ENCODE data around the gene IL17REL.

Gene IL17REL

DNA sequence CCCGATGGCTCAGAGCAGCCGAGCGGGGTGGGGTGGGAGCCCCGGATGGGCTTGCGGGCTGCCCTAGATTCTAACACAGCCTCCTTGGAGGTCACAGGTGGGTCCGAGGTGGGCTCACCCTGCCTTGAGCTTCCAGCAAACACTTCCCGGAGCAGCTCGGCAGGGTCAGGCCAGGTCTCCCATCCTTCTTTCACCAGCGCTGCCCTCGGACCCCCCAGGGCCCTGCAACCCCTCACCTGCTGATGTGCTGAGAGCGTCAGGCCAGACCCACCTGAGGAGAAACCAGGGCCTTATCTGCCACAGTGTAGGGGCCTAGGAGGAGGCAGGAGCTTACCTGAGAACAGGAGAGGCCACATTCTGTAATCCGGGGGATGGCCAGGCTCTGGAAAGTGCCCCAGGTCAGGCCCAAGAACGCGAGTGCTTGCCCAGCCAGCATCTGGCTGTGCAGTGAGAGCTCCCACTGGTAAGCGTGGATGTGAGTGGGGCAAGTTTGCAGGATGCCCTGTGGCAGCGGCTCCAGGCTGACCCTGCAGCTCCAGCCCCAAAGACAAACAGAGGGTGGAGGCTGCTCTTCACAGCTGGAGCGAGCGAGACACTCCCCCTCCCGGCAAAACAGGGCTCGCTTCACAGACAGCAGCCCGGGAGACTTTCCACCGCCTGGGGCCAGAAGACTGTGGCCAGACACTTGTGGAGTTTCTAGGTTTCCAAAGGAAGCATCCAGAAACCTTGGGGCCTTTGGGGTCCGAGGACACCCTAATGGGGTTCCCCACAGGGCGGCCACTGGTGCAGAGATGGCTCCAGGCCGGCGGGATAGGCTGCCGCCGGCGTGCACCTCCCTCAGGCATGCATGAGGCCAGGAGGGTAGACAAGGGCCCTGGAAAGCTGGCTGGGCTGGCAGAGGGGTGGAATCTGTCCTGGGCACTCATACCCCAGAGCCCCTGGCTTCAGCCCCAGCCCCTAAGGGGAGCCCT, at the start of gene IL17REL:
IL17REL (minus strand) TSS at position 555 of the 971 bp plus-strand sequence; CDS start at position 436, 119 bp downstream.
- in situ Hi-C loops (cut with MboI; ENCODE audit: low sequenced_read_pairs) = no loop called here

- in situ Hi-C loops (cut with MboI; ENCODE audit: low sequenced_read_pairs) = no loop called here
Observed at GRCh38 chr22:50061824-50062355, 49.3 kb upstream of the IL17REL start.

DNA sequence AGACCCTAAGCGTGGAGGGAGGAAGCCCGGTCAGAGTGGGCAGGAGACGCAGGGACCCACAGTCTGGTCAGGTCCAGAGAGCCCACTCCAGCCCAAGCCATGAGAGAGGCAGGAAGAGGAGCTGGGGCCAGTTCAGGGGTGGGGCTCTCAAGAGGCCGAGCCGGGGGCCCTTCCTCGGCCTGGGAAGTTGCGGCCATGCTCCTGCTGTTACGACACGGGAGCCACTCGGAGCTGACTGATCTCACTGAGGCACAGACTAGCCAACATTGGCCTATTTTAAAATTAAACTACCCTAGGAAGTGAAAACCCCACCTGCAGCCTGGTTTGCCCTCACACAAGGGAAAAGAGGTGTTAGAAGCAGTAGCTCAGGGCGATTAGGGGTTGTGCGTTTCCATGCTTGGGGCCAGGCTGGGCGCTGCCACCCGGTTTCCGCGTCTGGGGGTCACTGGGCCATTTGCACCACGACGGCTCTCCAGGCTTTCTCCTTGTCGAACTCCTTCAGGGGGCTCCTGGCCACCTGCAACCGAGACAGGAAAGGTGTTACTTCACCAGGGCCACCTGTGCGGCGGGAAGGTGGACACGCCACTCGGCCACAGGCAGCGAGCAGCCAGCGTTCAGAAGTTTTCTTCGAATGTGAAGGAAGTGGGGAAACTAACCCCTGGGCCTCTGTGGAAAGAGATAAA, 48.7 kb upstream of the IL17REL start:
- in situ Hi-C loops (cut with MboI; ENCODE audit: low sequenced_read_pairs) = no loop called here

GRCh38 chr22:50060441-50061140, 48.0 kb upstream of the IL17REL start:
- in situ Hi-C loops (cut with MboI; ENCODE audit: low sequenced_read_pairs) = no loop called here

GRCh38 chr22:50059881-50060262, 47.3 kb upstream of the IL17REL start:
- in situ Hi-C loops (cut with MboI; ENCODE audit: low sequenced_read_pairs) = no loop called here

DNA sequence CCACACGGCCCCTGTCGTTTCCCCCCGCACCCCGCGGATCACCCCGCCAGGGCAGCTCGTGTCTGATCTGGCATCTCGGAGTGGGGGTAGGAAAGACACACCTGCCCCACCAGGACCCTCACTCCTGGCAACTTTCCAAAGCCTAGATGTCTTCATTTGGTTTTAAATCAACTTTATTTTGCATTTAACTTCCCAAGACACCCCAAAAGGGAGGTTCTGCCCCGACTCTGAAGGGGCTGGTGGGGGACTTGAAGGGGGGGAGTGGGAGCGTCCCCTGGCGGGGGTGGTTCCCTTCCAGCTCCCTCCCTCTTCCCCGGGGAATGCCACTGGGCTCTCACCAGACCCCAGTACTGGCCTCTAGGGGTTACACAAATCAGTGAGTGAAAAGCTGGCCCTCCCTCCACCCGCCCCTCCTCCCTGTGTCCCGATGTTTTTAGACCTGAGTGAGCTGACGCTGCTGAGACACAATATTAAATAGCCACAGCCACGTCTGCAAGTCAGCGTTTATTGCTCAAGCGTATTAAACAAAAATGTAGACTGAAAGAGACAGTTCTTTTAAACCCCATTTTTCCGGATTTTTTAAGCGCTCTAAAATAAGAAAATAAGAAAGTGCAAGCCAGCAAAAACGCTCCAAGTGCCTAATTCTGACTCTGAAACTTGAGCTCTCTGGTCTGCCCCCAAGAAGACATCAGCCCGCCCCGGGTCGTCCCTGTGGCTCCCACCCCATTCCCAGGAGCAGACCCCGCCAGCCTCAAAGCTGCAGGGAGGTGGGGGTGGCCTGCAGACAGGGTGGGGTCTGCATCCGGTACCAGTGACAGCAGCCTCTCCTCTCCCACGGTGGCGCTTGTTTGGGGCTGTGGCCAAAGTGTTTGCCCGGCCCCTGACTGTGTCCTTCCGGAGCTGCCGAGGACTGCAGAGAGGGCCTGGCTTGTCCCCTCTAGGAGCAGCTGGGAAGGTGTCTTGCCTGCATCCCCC, 46.6 kb upstream of the IL17REL start:
- in situ Hi-C loops (cut with MboI; ENCODE audit: low sequenced_read_pairs) = no loop called here

DNA sequence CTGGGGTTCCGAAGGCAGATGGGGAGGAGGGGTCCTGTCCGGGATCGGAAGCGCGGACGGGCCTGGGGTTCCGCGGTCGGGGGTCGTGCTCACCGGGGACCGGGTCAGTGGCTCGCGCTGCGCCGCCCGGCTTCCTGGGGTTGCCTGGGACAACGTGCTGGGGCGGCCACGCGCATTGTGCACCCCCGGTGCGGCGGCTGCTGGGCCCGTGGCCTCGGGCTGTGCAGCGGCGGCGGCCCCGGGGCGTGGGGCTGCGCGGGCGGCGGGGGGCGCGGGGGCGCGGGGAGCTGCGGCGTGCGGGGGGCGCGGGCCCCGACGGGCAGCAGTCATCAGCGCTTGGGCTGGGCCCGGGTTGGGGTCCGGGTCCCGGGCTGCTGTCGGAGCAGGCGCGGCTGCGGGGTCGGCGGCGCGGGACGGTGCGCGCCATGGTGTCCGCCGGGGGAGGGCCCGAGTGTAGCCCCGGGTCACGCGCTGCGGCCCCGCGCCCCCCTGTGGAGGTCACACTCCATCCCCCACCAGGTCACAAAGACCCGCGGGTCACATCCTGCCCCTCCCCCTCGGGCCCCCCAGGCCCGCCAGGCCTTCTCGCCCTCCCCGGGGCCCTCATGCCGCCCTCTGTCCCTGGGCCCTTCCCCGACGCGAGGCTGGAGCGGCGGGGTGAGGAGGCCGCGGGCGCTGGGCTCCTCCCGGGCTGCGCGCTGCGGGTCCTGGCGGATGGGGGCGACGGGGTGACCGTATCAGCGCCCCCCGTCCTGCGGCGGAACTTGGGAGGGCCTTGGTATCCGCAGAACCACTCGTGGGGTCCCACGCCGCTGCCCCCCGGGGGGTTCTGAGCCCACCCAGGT, 45.7 kb upstream of the IL17REL start, which contains the start of gene TTLL8:
TTLL8 (minus strand) TSS at position 238 of the 845 bp plus-strand sequence.
- in situ Hi-C loops (cut with MboI; ENCODE audit: low sequenced_read_pairs) = no loop called here

- in situ Hi-C loops (cut with MboI; ENCODE audit: low sequenced_read_pairs) = no loop called here
Observed at GRCh38 chr22:50057278-50058060, 44.9 kb upstream of the IL17REL start.

GRCh38 chr22:50056214-50056972, 43.8 kb upstream of the IL17REL start:
- in situ Hi-C loops (cut with MboI; ENCODE audit: low sequenced_read_pairs) = no loop called here

DNA sequence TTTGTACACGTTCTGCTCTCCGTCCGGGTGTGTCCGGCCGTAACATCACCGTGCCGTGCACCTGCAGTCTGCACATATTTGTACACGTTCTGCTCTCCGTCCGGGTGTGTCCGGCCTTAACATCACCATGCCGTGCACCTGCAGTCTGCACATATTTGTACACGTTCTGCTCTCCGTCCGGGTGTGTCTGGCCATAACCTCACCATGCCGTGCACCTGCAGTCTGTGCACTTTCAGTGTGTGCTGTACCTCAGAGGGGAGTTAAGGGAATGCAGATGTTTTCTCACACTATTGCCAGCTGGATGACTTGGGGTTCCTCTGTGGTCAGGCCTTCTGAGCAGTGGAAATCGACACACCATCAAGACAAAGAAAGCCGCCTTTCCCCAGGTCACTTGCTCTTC, 41.3 kb upstream of the IL17REL start:
- in situ Hi-C loops (cut with MboI; ENCODE audit: low sequenced_read_pairs) = no loop called here

GRCh38 chr22:50051930-50052329, 39.4 kb upstream of the IL17REL start:
- in situ Hi-C loops (cut with MboI; ENCODE audit: low sequenced_read_pairs) = no loop called here

- in situ Hi-C loops (cut with MboI; ENCODE audit: low sequenced_read_pairs) = no loop called here
Observed at GRCh38 chr22:50049299-50050195, 37.0 kb upstream of the IL17REL start.

DNA sequence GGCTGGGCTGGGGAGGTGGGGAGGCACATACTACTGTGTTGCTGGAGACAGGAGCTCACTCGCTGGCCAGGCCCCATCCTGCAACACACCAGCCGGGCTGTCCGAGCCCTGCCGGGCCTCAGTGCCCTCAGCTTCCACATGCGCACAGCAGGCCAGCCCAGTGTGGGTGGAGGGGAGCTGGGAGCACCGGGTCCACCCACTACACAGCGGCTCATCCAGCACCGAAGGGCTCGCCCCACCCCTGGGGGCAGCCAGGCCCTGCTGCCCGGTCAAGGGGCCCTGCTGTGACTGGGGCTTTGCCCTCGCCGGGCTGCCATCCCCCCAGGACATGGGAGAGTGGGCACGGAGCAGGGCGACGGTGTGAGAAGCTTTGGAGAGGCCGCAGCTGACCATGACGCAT, 36.3 kb upstream of the IL17REL start:
- in situ Hi-C loops (cut with MboI; ENCODE audit: low sequenced_read_pairs) = no loop called here

DNA sequence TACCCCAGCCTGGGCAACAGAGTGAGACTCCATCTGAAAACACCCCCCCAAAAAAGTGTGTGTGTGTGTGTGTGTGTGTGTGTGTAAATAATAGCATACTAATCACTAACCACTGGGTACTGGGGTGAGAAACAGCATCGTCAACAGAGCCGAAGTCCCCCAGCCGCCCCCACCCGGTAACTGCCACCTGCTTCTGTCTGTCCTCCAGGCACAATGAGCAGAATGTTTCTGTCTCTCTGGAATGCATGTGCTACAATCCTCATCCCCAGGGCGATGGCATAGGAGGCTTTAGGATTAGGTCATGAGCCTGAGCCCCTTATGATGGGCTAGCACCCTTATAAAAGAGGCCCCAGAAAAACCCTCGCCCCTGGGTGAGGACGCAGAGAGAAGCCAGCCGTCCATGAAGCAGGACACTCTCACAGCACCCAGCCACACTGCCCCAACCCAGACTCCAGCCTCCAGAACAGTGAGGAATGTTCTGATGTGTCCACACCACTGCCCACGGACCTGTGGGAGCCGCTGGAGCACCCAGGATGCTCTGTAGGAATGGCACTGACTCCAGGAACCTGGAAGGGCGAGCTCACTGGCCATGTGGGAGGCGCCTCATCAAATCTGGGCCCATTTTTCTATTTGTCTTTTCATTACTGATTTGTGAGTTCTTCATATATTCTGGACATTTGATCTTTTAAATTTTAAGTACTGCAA, 35.6 kb upstream of the IL17REL start:
- in situ Hi-C loops (cut with MboI; ENCODE audit: low sequenced_read_pairs) = no loop called here

GRCh38 chr22:50047346-50047745, 34.8 kb upstream of the IL17REL start:
- in situ Hi-C loops (cut with MboI; ENCODE audit: low sequenced_read_pairs) = no loop called here
